ENCODE results near the gene TLCD2. TPM values are rescaled to one million over a fixed set of nuclear protein-coding genes. Genes with fewer than 3 reads are reported as not detected.
A peak's percentile ranks its signal among the peaks of the same experiment; 100 is the strongest.

Gene TLCD2
- total and polyA plus RNA-seq, 2 of the 13 experiments (the other 11 are each of a cell fraction or from before 2014, with no cell fraction given), result 0.90 to 1.1 TPM

DNA sequence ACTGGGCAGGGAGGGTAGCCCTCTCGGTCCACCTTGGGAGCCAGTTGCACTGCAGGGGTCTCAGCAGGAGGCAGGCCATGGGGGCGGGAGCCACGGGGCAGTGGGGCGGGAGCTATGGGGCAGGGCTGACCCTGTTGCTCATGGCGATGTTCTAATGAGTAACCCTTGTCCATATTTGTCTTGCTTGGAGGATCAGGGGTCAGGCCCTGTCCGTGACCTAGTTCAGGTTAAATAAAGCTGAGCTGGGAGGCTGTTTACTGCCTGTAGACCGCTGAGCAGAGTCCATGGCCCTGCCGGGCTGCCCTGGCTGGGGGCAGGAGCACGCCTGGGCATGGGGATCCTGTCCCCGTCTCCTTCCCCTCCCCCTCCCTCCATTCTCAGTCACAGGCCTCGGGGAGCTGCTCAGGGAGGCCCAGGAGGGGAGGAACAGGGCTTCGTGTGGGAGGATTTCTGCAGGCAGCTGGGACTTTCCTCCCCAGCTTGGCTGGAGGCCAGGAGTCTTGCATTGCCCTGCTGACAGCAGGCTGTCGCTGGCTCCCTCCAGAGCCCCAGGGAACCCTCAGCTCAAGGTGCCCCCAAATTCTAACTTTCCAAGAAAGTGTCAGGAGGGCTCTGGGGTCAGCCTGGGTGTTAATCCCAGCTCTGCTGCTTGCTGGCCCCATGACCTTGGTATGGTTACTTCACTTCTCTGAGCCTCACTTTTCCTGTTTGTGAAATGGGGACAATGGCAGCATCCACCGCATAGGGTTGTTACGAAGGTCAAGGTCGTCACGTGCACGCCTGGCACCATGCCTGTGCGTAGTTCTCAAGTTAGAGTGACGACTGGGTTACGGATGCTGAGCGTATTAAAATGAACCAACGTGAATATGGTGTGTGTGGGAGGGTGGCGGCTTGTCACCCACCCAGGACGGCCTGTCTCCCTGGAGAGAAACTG lies 26.4 kb upstream of the TLCD2 start (continued):
- TF ChIP-seq ZNF260 (CRISPR knock-in tag; IDR thresholded peaks at IDR 0.05; ENCODE audit: borderline replicate concordance, low read depth), result no peak
- TF ChIP-seq KDM3A (CRISPR knock-in tag; IDR thresholded peaks at IDR 0.05; ENCODE audit: low read depth), result peak; percentile 97
- TF ChIP-seq POGZ (CRISPR knock-in tag; IDR thresholded peaks at IDR 0.05), result peak; percentile 47; the same call in 1 of the 2 replicates
- TF ChIP-seq, protein P1, sequence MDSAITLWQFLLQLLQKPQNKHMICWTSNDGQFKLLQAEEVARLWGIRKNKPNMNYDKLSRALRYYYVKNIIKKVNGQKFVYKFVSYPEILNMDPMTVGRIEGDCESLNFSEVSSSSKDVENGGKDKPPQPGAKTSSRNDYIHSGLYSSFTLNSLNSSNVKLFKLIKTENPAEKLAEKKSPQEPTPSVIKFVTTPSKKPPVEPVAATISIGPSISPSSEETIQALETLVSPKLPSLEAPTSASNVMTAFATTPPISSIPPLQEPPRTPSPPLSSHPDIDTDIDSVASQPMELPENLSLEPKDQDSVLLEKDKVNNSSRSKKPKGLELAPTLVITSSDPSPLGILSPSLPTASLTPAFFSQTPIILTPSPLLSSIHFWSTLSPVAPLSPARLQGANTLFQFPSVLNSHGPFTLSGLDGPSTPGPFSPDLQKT (CRISPR knock-in tag; IDR thresholded peaks at IDR 0.05; ENCODE audit: borderline replicate concordance), result no peak
- TF ChIP-seq ZNF543 (CRISPR knock-in tag; IDR thresholded peaks at IDR 0.05), result peak; percentile 52
- no peak; the same call in 1 of the 2 replicates for TF ChIP-seq KMT2B (CRISPR knock-in tag; IDR thresholded peaks at IDR 0.05)
- peak; percentile 72 for TF ChIP-seq DPF2 (CRISPR knock-in tag; IDR thresholded peaks at IDR 0.05; ENCODE audit: borderline replicate concordance, low read depth)
- TF ChIP-seq ZNF24 (IDR thresholded peaks at IDR 0.05), result 0 out of 2 replicates have a peak, but pooled peaks have one; percentile 8
- no peak for TF ChIP-seq ZNF10 (CRISPR knock-in tag; IDR thresholded peaks at IDR 0.05; ENCODE audit: borderline replicate concordance, low read depth)
- TF ChIP-seq, protein P2, sequence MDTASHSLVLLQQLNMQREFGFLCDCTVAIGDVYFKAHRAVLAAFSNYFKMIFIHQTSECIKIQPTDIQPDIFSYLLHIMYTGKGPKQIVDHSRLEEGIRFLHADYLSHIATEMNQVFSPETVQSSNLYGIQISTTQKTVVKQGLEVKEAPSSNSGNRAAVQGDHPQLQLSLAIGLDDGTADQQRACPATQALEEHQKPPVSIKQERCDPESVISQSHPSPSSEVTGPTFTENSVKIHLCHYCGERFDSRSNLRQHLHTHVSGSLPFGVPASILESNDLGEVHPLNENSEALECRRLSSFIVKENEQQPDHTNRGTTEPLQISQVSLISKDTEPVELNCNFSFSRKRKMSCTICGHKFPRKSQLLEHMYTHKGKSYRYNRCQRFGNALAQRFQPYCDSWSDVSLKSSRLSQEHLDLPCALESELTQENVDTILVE (CRISPR knock-in tag; IDR thresholded peaks at IDR 0.05), result peak; percentile 85
- peak; percentile 76 for TF ChIP-seq ZMAT3 (CRISPR knock-in tag; conservative IDR thresholded peaks at IDR 0.05)
- no peak for TF ChIP-seq RNF2 (conservative IDR thresholded peaks at IDR 0.05; ENCODE audit: low read depth)
- TF ChIP-seq HCFC1 (IDR thresholded peaks at IDR 0.05; ENCODE audit: low read depth, low read length), result no peak
- TF ChIP-seq ZNF782 (CRISPR knock-in tag; IDR thresholded peaks at IDR 0.05; ENCODE audit: borderline replicate concordance), result 0 out of 2 replicates have a peak, but pooled peaks have one; percentile 83
- no peak for TF ChIP-seq ZNF251 (CRISPR knock-in tag; IDR thresholded peaks at IDR 0.05)
- peak; percentile 60; the same call in 1 of the 2 replicates for TF ChIP-seq JDP2 (CRISPR knock-in tag; IDR thresholded peaks at IDR 0.05; ENCODE audit: borderline replicate concordance)
- TF ChIP-seq ZFYVE20 (CRISPR knock-in tag; IDR thresholded peaks at IDR 0.05; ENCODE audit: borderline replicate concordance, low read depth), result no peak
- TF ChIP-seq, protein P3, sequence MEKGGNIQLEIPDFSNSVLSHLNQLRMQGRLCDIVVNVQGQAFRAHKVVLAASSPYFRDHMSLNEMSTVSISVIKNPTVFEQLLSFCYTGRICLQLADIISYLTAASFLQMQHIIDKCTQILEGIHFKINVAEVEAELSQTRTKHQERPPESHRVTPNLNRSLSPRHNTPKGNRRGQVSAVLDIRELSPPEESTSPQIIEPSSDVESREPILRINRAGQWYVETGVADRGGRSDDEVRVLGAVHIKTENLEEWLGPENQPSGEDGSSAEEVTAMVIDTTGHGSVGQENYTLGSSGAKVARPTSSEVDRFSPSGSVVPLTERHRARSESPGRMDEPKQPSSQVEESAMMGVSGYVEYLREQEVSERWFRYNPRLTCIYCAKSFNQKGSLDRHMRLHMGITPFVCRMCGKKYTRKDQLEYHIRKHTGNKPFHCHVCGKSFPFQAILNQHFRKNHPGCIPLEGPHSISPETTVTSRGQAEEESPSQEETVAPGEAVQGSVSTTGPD (CRISPR knock-in tag; IDR thresholded peaks at IDR 0.05), result 0 out of 2 replicates have a peak, but pooled peaks have one; percentile 22
- TF ChIP-seq, protein P4, sequence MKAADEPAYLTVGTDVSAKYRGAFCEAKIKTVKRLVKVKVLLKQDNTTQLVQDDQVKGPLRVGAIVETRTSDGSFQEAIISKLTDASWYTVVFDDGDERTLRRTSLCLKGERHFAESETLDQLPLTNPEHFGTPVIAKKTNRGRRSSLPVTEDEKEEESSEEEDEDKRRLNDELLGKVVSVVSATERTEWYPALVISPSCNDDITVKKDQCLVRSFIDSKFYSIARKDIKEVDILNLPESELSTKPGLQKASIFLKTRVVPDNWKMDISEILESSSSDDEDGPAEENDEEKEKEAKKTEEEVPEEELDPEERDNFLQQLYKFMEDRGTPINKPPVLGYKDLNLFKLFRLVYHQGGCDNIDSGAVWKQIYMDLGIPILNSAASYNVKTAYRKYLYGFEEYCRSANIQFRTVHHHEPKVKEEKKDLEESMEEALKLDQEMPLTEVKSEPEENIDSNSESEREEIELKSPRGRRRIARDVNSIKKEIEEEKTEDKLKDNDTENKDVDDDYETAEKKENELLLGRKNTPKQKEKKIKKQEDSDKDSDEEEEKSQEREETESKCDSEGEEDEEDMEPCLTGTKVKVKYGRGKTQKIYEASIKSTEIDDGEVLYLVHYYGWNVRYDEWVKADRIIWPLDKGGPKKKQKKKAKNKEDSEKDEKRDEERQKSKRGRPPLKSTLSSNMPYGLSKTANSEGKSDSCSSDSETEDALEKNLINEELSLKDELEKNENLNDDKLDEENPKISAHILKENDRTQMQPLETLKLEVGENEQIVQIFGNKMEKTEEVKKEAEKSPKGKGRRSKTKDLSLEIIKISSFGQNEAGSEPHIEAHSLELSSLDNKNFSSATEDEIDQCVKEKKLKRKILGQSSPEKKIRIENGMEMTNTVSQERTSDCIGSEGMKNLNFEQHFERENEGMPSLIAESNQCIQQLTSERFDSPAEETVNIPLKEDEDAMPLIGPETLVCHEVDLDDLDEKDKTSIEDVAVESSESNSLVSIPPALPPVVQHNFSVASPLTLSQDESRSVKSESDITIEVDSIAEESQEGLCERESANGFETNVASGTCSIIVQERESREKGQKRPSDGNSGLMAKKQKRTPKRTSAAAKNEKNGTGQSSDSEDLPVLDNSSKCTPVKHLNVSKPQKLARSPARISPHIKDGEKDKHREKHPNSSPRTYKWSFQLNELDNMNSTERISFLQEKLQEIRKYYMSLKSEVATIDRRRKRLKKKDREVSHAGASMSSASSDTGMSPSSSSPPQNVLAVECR (CRISPR knock-in tag; IDR thresholded peaks at IDR 0.05; ENCODE audit: borderline replicate concordance), result peak; percentile 85; the same call in 1 of the 2 replicates
- TF ChIP-seq ZNF484 (CRISPR knock-in tag; IDR thresholded peaks at IDR 0.05; ENCODE audit: borderline replicate concordance, low read depth), result no peak
- peak; percentile 25; the same call in 1 of the 2 replicates for TF ChIP-seq SATB2 (CRISPR knock-in tag; IDR thresholded peaks at IDR 0.05)

Measured in HepG2 (cell line).